Measurements from ENCODE around the gene CAMK4. TPM values are rescaled to one million over a fixed set of nuclear protein-coding genes. Genes with fewer than 3 reads are reported as not detected.
A peak's percentile ranks its signal among the peaks of the same experiment; 100 is the strongest.

The CAMK4 gene
- polyA plus RNA-seq, 5 donors = 9.7 to 16.9 (median 13.6) TPM

DNA sequence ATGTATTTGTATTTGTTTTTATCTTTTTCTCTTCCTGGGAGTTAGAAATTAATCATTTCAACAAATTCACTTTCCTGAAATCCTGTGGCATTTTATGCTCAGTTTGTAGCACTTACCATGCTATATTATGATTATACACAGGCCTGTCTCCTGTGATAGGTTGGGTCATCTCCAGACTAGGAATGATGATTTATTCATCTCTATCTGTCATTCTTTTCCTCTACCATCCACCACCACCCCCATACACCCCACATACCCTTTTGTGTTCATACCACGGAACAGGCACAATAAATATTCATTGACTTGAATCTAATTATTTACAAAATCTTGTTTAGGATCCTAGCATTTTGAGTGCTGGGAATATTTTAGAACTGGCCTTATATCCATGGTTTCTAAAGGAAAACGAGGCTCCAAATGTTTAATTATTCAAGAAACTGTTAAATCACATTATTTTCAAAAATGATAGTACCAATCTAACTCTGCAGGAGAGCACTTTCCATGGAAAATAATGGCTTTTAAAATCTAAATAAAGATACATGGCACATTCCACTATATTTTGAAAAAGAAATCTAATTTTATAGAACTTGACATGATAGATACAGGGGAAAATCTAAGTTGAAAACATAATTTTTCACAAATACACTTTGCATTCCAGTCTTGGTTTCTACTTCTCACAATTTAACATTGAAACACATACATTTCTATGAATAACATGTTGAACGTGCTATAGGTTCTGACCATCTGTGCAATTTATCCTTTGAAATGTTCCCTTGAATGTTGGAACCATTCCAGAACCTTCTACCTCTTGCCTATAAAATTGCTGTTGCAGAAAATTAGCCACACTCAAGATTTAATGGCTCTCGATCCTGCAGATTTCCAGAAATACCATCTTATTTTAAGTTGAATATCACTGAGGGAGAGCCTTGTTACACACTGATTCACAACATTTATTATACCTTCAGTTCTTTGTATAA, 198.8 kb downstream of the CAMK4 start:
- no peak for DNase-seq

DNA sequence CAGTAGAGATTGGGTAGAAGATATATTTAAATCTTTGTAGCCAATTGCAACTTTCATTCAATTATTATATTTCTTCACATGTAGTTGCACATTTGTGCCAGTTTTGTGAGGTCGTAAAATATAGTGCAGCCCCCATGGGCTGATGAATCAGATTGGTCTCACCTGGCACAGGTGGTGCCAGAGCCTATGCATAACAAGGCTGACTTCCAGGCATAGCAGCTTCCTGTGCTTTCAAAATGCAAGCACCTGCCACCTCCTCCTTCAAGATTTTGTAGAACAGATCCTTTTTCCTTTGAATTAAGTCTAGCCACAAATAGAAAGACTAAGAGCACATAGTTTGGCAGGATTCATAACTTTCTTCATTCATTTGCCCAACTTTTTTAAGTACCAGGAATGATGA, 201.0 kb downstream of the CAMK4 start:
- DNase-seq = no peak

DNA sequence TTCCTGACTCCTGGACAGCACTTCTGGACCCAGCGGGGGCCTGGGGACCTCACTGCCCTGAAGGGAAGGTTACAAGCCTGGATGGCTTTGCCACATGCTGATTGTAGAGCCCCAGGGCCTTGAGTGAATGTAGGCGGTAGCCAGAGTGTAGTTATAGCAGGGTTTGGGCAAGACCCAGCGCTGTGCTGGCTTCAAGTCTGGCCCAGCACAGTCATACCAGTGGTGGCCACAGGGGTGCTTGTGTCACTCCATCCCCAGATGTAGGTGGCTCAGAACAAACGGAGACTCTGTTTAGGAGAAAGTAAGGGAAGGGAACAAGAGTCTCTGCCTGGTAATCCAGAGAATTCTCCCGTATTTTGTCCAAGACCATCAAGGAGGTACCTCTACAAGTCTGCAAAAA, 203.6 kb downstream of the CAMK4 start:
- no peak for DNase-seq

DNA sequence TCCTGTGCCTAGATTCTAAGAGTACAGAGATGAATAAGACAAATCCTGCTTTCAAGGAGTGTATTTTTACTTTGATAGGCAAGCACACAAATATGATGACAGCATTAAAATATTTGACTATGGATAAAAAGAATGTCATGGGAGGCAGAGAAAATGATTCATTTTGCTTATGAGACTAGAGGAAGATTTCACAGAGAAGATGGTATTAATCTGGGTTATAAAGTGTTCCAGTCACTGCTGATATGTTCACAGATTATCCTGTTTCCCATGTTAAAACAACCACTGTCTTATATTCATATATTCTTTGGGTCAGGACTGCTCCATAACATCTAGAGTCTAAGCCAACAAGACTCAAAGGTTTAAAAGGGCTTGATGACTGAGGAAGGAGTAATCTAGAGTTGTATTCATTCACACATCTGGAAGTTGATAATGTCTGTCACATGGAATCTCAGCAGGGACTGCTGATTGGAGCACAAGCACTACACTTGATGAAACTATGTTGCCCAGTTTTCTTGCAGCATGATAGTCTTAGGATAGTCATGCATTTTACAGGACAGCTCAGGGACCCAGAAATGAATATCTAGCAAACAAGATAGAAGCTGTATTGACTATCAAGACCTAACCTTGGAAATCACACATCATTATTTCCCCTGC, 208.8 kb downstream of the CAMK4 start:
- DNase-seq = no peak

DNA sequence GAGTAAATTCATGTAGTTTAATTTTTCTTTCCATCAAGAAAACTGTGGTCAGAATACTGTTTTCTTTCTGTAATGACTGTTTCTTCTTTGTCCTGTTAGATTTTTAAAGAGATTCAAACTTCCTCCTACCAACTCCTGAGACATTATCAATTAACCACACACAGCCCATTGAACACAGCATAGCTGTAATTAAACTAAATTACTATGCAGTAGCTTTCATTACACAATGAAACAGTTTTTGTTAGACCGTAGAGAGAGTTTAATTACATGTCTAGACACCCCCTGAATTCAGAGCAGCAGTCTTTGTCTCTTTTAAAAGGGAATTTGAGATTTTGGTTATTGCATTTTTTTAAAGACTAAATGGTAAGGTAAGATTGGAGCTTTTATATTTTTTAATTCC, 210.6 kb downstream of the CAMK4 start:
- DNase-seq = no peak

DNA sequence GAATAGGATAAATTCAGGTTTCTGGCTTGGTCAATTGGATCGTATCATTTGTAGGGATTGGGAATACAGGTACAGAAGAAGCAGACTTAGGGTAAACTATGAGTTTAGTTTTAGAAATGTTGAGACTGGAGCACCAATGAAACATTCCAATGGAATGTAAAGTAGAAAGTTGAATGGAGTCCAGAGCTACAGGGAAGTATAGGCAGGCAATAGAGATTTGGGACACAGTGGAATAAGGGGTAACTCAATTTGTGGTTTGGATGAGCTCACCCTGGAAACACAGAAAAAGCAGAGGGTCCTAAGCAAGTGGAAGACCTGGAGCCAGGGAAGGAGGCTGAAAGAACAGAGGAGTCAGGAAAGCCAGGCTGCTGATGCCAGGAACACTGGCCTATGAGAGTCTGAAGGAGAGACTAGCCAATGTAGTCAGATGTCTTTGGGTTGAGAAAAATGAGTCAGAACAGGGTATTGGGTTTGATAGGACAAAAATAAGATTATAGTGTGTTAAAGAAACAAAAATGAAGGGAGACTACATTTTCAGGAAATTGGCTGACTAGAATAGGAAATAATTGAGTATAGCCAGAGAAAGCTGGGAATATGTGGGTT, 215.4 kb downstream of the CAMK4 start:
- DNase-seq = no peak

DNA sequence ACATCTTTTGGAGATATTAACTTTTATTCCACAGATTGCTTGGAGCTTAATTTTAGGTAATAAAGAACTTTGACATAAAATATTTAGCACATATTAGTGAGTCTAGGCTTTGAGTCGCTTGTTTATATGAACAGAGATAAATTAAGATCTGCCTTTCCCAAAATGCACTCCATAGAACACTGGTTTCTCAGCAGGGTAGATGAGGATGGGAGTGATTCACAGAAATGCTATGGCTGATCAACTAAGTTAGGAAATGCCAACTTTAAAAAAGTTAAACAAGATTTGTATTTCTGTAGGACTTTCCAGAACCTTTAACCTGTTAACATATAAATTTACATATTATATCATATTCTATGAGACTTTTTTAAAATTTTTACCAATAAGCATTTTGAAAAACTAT, 222.9 kb downstream of the CAMK4 start:
- DNase-seq = no peak

DNA sequence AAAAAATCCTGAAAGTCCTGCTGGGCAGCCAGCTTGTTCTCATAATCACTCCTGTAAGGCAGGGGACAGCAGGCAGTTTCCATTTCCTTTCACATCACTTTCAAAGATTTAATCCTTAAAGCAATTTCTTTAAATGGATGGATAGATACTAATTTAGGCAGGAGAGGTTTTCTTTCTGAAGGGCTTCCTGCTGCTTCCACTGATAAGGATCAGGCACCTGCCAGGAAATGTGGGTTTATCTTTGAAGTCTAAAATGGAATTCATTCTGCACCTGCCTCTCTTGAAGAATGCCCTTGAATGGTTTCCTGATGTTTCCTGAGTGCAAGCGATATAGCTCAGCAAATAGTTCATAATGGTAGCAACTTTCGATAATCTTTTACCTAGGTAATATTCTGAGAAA, 223.6 kb downstream of the CAMK4 start:
- DNase-seq = peak in 1 of 2 donors; percentile 6

DNA sequence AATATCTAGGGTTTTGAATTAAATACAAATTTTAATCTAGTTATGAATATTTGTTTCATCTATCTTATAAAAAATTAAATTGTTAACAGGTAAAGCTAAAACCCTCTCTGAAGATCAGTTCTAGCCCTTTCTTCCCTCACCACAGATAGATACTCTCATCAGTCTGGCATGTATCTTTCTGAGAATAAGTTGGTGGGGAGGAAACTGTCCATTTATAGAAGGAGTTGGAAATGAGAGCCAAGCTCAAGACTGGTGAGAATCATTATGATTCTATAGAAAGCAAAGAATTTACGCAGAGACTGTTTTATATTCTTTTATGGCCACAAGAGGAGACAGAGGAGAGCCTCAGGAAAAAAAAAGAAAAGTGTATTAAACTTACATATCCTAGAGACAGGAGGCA, 229.1 kb downstream of the CAMK4 start:
- no peak for DNase-seq

DNA sequence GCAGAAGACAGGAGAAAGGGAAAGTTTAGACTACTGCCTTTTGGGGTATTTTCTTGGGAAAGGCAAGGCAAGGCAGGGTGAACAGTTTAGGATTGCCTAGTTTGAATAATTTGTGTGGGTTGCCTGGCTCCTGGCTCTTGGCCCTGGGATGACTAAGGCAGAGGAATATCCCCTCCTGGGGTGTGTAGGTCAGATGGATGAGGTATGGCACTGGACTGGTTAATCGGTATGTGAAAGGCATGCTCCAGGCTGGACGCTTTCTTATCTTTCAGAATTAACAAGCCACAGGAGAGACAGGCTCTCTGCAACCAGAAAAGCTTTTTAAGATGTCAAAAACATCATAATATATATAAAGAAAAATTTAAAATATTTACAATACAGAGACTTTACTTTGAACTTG, 229.6 kb downstream of the CAMK4 start:
- peak; percentile 9 to 23 for DNase-seq

DNA sequence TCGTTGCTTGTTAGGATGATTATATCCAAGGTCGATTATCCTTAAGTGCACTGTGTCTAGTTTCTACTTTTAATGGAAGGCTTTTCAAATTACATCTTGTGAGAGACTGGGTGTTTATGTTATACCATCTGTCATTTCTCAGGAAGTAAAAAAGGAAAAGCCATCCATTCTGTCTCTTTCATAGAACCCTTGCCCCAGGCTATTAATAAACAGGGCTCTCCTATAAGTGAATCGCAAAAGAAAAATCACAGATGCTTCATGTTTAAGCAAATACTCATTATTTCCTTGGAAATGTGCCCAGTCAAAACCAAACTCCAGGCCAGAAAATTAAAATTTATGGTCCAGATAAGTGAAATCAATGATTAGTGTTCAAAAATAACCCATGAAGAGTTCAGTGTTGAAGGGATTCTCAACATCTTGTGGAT, 230.0 kb downstream of the CAMK4 start:
- peak; percentile 81 for DNase-seq

DNA sequence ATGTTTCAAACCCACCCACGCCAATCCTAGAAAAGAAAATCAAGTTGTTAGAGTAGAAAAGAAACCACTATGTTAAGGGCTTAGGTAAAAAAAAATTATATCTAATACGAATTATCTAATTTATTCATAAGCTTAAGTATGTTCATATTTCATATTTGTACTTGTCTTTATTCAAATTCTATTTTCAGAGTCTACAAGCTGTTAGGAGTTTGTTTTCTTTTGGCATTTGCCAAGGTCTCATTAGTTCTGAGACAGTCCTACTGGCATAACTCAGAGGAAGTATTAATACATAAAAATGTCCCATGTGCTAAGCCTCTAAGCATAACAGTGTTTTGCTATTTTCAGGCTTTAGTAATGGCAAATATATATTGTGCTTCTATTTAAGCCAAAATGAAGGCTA, 230.6 kb downstream of the CAMK4 start:
- DNase-seq = peak; percentile 22 to 44

DNA sequence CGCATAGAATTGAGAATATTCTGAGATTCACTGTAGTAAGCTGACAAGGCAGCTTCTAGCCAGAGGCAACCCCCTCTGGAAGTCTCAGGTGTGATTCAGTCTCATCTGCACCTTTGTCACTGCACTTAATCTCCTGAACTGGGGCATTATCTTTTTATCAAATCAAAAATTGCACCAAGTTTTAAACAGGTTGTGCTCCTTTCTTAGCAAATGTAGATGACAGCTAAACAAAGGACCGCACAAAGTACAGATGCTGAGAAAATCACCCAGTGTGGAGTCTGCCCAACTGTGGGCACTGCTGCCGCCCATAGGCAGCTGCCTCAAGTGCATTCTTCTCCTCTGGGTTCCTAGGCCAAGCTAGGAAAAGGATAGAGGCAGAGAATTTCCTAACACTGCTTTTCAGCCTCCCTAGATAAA, 237.1 kb downstream of the CAMK4 start:
- DNase-seq = no peak

DNA sequence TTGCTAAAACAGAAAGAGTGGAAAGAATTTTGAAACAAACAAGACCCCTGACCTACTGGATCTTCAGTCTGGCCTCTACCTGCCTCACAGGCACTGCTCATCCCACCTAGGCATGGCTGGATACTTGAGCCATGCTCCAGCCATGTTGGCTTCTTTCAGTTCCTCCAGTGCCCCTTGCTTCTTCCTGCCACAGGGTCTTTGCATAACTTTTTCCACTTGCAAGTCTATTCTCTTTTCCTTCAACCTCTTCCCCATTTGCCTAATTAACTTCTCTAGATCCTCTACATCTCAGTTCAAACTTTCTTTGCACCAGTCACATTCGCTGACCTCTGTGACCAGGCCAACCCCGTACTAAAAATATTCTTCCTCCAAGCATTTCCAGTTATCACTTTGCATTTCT, 237.8 kb downstream of the CAMK4 start:
- no peak for DNase-seq

DNA sequence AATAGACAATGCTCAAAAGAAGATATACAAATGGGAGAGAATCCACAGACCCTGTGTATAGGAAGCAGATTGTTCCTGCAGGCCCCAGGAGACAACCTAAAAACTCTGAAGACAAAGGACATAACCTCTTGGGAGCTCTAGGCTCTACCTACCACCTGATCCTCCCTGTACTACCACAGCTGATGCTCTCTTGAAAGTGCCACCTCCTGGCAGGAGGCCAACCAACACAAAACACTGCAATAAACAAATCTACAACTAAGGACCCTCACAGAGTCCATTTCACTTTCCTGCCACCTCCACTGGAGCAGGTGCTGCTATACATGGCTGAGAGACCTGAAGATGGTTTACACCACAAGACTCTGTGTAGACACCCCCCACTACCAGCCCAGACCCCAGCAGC, 239.1 kb downstream of the CAMK4 start:
- DNase-seq = no peak

DNA sequence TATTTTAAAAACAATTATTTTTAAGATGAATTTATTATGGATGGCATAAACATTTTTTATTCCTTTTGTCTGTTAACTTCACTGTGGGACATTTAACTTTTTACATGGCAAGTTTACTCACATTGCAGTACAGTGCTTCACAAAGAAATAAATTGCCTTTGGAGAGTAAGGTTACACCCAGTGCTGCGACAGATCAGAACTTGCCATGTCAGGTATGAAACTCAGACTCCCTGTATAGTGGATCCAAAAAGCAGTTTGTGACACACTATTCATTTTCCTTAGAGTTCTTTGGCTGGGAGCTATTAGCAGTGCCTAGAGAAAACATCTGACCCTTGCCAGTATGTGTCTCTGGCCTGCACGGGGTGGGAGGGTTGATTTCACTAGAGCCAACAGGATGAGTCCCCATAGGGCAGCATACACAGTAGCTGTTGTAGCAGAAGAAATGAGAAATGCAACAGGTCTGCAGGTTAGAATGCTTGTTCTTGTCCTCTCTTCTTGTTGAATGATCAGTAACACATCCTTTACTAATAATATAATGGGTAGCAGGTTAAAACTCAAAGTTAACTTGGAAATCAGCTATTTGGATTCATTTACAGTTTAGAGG, 245.2 kb downstream of the CAMK4 start:
- DNase-seq = no peak

DNA sequence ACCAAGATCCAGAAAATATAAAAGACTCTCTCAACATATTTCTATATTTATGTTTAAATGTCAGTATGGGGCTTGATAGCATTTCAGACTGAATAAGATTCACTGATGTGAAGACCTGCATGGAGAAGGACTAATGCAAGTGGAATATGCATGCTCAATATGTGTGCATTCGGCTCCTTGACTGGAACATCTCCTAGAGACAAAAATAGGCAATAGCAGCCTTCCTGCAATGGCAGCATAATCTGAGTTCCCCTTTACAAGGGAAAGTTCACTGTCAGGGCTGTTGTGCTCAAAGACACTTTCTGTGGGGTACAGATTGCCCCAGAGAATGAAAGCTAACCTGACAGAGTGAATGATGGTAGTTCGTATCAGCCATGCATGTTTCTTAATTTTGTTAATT, 245.7 kb downstream of the CAMK4 start:
- no peak for DNase-seq

DNA sequence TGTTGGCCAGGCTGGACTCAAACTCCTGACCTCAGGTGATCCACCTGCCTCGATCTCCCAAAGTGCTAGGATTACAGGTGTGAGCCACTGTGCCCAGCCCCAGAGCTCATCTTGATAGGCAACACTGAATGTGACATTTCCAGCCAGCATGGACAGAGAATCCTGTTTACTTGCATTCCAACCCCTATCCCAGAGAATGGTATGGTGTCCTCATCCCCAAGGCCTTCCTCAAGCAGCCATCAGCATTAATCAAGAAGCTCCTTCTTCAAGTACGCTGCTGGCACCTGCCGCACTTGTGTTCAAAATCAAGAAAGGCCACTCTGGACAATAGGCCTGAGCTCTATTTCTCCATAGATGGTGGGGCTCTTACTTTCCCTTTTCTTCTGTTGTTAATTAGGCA, 247.9 kb downstream of the CAMK4 start:
- DNase-seq = no peak

DNA sequence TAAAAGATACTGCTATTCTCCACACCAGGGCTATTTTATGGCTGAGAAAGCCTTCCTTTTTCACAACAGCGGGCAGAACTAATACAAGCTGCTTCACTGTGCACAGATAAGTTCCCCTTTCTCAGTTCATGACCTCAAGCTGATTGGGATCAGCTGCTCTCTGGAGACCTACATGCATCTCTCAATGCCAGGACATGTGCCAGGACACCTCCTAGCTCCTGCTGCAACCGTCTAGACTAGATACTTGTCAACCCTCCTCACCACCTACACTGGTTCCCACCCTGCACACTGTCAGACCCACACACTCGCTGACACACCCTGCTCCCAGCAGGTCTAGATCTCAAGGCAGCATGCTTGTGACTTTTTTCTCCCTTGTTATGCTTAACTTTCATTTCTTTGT, 248.4 kb downstream of the CAMK4 start:
- no peak for DNase-seq

DNA sequence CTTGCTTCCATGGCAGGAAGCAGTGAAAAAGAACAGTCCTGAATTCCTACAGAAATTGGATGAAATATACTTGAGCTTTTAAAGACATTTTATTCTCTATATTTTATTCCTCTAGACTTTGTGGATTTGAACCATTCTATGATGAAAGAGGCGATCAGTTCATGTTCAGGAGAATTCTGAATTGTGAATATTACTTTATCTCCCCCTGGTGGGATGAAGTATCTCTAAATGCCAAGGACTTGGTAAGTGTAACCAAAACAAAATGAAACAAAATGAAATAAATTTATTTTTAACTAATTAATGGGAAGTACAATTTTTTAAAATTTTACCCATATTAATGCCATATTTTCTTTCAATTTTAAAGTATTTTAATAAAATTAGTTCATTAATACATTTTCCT, 254.1 kb downstream of the CAMK4 start:
- DNase-seq = no peak

DNA sequence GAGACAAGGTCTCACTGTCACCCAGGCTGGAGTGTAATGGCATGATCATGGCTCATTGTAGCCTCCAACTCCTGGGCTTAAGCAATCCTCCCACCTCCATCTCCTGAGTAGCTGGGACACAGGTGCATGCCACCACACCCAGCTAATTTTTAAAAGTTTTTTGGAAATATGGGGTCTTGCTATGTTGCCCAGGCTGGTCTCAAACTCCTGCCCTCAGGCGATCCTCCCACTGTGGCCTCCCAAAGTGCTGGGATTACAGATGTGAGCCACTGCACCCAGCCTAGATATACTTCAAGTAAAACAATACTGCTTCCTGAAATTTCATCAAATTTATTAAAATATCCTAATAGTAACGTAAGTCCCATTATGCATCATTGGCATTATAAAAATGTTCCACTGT, 254.7 kb downstream of the CAMK4 start:
- no peak for DNase-seq

DNA sequence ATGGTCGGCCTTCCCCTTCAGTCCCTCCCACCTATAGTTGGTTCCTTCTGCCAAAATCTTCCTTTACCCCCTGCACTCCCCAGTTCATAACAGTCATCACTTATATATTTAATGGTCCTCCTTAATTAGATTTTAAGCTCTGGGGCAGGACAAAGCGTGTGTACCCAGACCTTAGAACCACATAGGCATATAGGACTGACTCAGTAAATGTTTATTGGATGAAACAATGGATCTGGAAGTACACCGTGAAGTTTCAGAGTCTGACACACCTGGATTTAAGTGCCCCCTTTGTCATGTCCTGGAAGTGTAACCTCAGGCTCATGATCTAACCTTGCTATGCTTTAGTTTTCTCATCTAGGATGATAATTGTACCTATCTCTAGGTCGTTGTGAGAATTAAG, 256.2 kb downstream of the CAMK4 start:
- DNase-seq = no peak

Data from right lung (tissue), 5 donors.